ENCODE measurements around the gene BCL11B. TPM values are rescaled to one million over a fixed set of nuclear protein-coding genes. Genes with fewer than 3 reads are reported as not detected.

The BCL11B gene
- total and polyA plus RNA-seq, 2 donors (not counting 1 experiment from before 2014, with no cell fraction given), result 0.33 to 0.42 TPM

DNA sequence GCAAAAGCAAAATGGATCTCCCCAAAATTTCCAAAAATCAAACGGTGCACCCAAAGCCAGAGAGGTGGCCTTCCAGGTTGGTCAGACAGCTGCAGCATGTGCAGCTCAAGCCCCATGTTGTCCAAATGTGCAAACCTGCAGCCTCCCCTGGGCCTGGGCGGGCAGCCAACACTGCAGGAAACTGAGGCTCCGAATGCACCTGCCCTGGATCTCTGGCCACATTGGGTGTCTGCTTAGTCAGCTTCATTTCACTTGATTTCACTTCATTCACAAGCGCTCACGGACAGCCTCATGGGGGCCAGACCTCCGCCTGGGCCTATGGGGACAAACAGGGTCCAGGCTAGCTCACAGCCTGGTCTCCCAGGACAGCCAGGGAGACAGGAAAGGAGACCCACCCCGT is 59.8 kb downstream of the BCL11B start:
- Histone ChIP-seq H2AFZ (ENCODE audit: insufficient read depth, low read depth, low read length, poor library complexity, severe bottlenecking) (no peak overlapping the region), H3K4me3 (ENCODE audit: control extremely low read depth in 1 of 5, extremely low read depth in 1 of 5, insufficient read depth in 1 of 5, low read depth in 2 of 5, low read length in 4 of 5) (no peak overlapping the region), H4K20me1 (ENCODE audit: control insufficient read depth, insufficient read depth, low read length, poor library complexity, severe bottlenecking) (no peaks in the 10 kb centered on the region), H3K9me3 (ENCODE audit: control extremely low read depth in 1 of 3, control insufficient read depth in 2 of 3, insufficient read depth in 1 of 3, low read length in 2 of 3) (peaks cover 0 to 13% (median 0%) of the 10 kb centered on the region in 3 donors), H3K36me3 (replicated peaks in 1 of 2; ENCODE audit: control extremely low read depth in 1 of 2, control insufficient read depth in 1 of 2, extremely low read depth in 1 of 2, insufficient read depth in 2 of 2, low read length in 1 of 2) (no peaks in the 10 kb centered on the region), H3K4me2 (replicated peaks; ENCODE audit: low read depth, low read length, poor library complexity, severe bottlenecking) (no peak overlapping the region), H3K27ac (ENCODE audit: low read length in 2 of 2) (no peak overlapping the region), H3K9ac (ENCODE audit: low read length) (no peak overlapping the region), H3K27me3 (replicated peaks in 1 of 4; ENCODE audit: control extremely low read depth in 1 of 4, control insufficient read depth in 3 of 4, insufficient read depth in 4 of 4, low read length in 3 of 4) (no peaks in the 10 kb centered on the region), H3K4me1 (ENCODE audit: control insufficient read depth in 2 of 2, insufficient read depth in 2 of 2, low read length in 2 of 2) (no peaks in the 10 kb centered on the region), H3K79me2 (ENCODE audit: control insufficient read depth, insufficient read depth, low read length) (no peaks in the 10 kb centered on the region)
- Mint-ChIP-seq H3K27me3 (no peaks in the 10 kb centered on the region), H3K9me3 (ENCODE audit: insufficient read depth) (no peaks in the 10 kb centered on the region), H3K4me3 (no peak overlapping the region), H3K27ac (no peak overlapping the region), H3K4me1 (no peaks in the 10 kb centered on the region)
- TF ChIP-seq EZH2 (IDR thresholded peaks at IDR 0.05; ENCODE audit: borderline replicate concordance, insufficient read depth, low read depth, low read length, poor library complexity, severe bottlenecking), result no peak
- TF ChIP-seq CTCF (IDR thresholded peaks at IDR 0.05), result no peak
- intact Hi-C loops (cut with micrococcal nuclease), result no loop called here
- 88% methylated on average over 7 of the region's 7 CpGs for WGBS (ENCODE audit: insufficient coverage)
- DNase-seq (no peak), ATAC-seq (ENCODE audit: low read depth) (no peak)
- POLR2A ChIA-PET, result no interaction called here
- CTCF ChIA-PET, result no interaction called here

GRCh38 chr14:99211410-99211809 is 60.6 kb downstream of the BCL11B start:
- H3K4me1 Mint-ChIP-seq, result no peaks in the 10 kb centered on the region
- TF ChIP-seq CTCF (IDR thresholded peaks at IDR 0.05), result no peak
- no peak for TF ChIP-seq EZH2 (IDR thresholded peaks at IDR 0.05; ENCODE audit: borderline replicate concordance, insufficient read depth, low read depth, low read length, poor library complexity, severe bottlenecking)
- Histone ChIP-seq H3K36me3 (replicated peaks in 1 of 2; ENCODE audit: control extremely low read depth in 1 of 2, control insufficient read depth in 1 of 2, extremely low read depth in 1 of 2, insufficient read depth in 2 of 2, low read length in 1 of 2) (no peaks in the 10 kb centered on the region), H3K4me1 (ENCODE audit: control insufficient read depth in 2 of 2, insufficient read depth in 2 of 2, low read length in 2 of 2) (no peaks in the 10 kb centered on the region), H3K4me3 (ENCODE audit: control extremely low read depth in 1 of 5, extremely low read depth in 1 of 5, insufficient read depth in 1 of 5, low read depth in 2 of 5, low read length in 4 of 5) (no peak overlapping the region), H2AFZ (ENCODE audit: insufficient read depth, low read depth, low read length, poor library complexity, severe bottlenecking) (no peak overlapping the region), H3K27me3 (replicated peaks in 1 of 4; ENCODE audit: control extremely low read depth in 1 of 4, control insufficient read depth in 3 of 4, insufficient read depth in 4 of 4, low read length in 3 of 4) (no peaks in the 10 kb centered on the region), H3K9ac (ENCODE audit: low read length) (no peak overlapping the region), H3K4me2 (replicated peaks; ENCODE audit: low read depth, low read length, poor library complexity, severe bottlenecking) (no peak overlapping the region), H3K27ac (ENCODE audit: low read length in 2 of 2) (no peak overlapping the region), H4K20me1 (ENCODE audit: control insufficient read depth, insufficient read depth, low read length, poor library complexity, severe bottlenecking) (no peaks in the 10 kb centered on the region), H3K9me3 (ENCODE audit: control extremely low read depth in 1 of 3, control insufficient read depth in 2 of 3, insufficient read depth in 1 of 3, low read length in 2 of 3) (peaks cover 0 to 11% (median 0%) of the 10 kb centered on the region in 3 donors), H3K79me2 (ENCODE audit: control insufficient read depth, insufficient read depth, low read length) (no peaks in the 10 kb centered on the region)
- H3K27ac Mint-ChIP-seq, result no peak overlapping the region
- DNase-seq (no peak), ATAC-seq (ENCODE audit: low read depth) (no peak)
- CTCF ChIA-PET, result no interaction called here
- no peaks in the 10 kb centered on the region for H3K9me3 Mint-ChIP-seq (ENCODE audit: insufficient read depth)
- no peaks in the 10 kb centered on the region for H3K27me3 Mint-ChIP-seq
- H3K4me3 Mint-ChIP-seq, result no peak overlapping the region
- WGBS (ENCODE audit: insufficient coverage), result 91% methylated on average over 7 of the region's 9 CpGs
- intact Hi-C loops (cut with micrococcal nuclease), result no loop called here
- POLR2A ChIA-PET, result no interaction called here
